Tibial artery (tissue), 4 donors: Measurements from ENCODE around the gene SPNS2.
A peak's percentile ranks its signal among the peaks of the same experiment; 100 is the strongest.

Experiments
- DNase-seq, 2 donors: peaks; one replicate each; pipeline ENCODE4 v3.0.0-alpha.2; 2019
- H3K27ac ChIP-seq, 2 donors: fragments of 200-600 bp; sonication (generic) in 1 of 2; 1 replicate in 1 of 2; 2 replicates in 1 of 2; pipeline ENCODE4 v1.5.1; 2018 to 2019; ENCODE audit warnings: mild to moderate bottlenecking in 1 of 2
- H3K27me3 ChIP-seq, 2 donors: fragments of 200-600 bp; sonication (generic) in 1 of 2; one replicate each; pipeline versions ENCODE4 v1.5.1 to v1.6.0; 2016 to 2019
- H3K36me3 ChIP-seq, 3 donors: fragments of 200-600 bp; sonication (generic) in 2 of 3; one replicate each; pipeline ENCODE4 v1.5.1; 2016 to 2019; ENCODE audit warnings: mild to moderate bottlenecking in 2 of 3
- H3K4me1 ChIP-seq, 4 donors: fragments of 200-600 bp; sonication (generic) in 2 of 4; 1 replicate in 3 of 4; 2 replicates in 1 of 4; pipeline ENCODE4 v1.5.1; 2016 to 2019
- H3K4me3 ChIP-seq, 2 donors: fragments of 200-600 bp; sonication (generic) in 1 of 2; 1 replicate in 1 of 2; 2 replicates in 1 of 2; pipeline ENCODE4 v1.5.1; 2018 to 2019; ENCODE audit warnings: mild to moderate bottlenecking in 2 of 2
- H3K9me3 ChIP-seq, 3 donors: fragments of 200-600 bp; sonication (generic) in 1 of 3; one replicate each; pipeline ENCODE4 v1.5.1; 2016 to 2019
- CTCF ChIP-seq, 2 experiments: fragments of 200-600 bp in 1 of 2; fragments of 450-650 bp in 1 of 2; IDR thresholded peaks; one replicate each; pipeline ENCODE4 v1.5.1; 2017 to 2019; ENCODE audit warnings: antibody characterized with exemption in 2 of 2, mild to moderate bottlenecking in 1 of 2, moderate library complexity in 1 of 2
- intact Hi-C: fragments of 100-400 bp; cut with DNase I; formaldehyde crosslinking; loops from one replicate; pipeline ENCODE4 v1.15.0; 2023; ENCODE audit warnings: low total_unique reads

SPNS2 gene

GRCh38 chr17:4507361-4508111 is 8.9 kb downstream of the SPNS2 start:
- Histone ChIP-seq H3K36me3 (no peaks in the 10 kb centered on the region), H3K9me3 (no peaks in the 10 kb centered on the region), H3K4me3 (no peak overlapping the region), H3K27me3 (peaks cover 0 to 10% of the 10 kb centered on the region in 2 donors), H3K4me1 (peaks cover 0 to 54% (median 31%) of the 10 kb centered on the region in 4 donors), H3K27ac (no peak overlapping the region)
- DNase-seq, result no peak
- TF ChIP-seq CTCF (IDR thresholded peaks at IDR 0.05), result no peak
- intact Hi-C loops, result no loop called here

- no peak overlapping the region for H3K4me3 ChIP-seq
- H3K36me3 ChIP-seq, result no peaks in the 10 kb centered on the region
- intact Hi-C loops, result no loop called here
- no peak for DNase-seq
- no peaks in the 10 kb centered on the region for H3K9me3 ChIP-seq
- H3K27me3 ChIP-seq, result peaks cover 0 to 3% of the 10 kb centered on the region in 2 donors
- peaks cover 0 to 57% (median 31%) of the 10 kb centered on the region in 4 donors for H3K4me1 ChIP-seq
- no peak for TF ChIP-seq CTCF (IDR thresholded peaks at IDR 0.05)
- H3K27ac ChIP-seq, result peak overlapping the region; percentile 74 to 75
Measured at GRCh38 chr17:4508207-4508606, 9.5 kb downstream of the SPNS2 start.

DNA sequence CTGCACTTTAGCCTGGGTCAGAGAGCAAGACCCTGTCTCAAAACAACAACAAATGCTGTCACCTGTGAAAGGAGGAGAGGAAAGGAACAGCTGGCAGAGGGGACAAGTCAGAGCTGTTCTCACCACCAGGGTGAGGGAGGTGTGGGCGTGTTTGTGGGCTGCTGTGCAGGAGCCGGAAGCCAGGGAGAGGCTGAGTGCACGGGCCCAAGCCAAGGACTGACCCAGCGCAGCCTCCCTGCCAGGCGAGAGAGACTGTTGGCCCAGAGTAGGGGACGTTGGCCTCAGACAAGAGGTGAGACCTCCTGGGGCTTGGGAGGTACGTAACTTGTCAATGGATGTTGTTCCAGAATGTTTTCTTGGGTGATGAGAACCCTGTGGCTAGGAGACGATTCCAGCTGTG is 10.7 kb downstream of the SPNS2 start:
- Histone ChIP-seq H3K9me3 (no peaks in the 10 kb centered on the region), H3K27me3 (no peaks in the 10 kb centered on the region), H3K27ac (peak overlapping the region; percentile 74 to 75), H3K36me3 (no peaks in the 10 kb centered on the region), H3K4me3 (no peak overlapping the region), H3K4me1 (peaks cover 0 to 69% (median 31%) of the 10 kb centered on the region in 4 donors)
- DNase-seq, result peak; percentile 45 to 83
- TF ChIP-seq CTCF (IDR thresholded peaks at IDR 0.05), result peak; percentile 12 to 17
- intact Hi-C loops, result no loop called here

DNA sequence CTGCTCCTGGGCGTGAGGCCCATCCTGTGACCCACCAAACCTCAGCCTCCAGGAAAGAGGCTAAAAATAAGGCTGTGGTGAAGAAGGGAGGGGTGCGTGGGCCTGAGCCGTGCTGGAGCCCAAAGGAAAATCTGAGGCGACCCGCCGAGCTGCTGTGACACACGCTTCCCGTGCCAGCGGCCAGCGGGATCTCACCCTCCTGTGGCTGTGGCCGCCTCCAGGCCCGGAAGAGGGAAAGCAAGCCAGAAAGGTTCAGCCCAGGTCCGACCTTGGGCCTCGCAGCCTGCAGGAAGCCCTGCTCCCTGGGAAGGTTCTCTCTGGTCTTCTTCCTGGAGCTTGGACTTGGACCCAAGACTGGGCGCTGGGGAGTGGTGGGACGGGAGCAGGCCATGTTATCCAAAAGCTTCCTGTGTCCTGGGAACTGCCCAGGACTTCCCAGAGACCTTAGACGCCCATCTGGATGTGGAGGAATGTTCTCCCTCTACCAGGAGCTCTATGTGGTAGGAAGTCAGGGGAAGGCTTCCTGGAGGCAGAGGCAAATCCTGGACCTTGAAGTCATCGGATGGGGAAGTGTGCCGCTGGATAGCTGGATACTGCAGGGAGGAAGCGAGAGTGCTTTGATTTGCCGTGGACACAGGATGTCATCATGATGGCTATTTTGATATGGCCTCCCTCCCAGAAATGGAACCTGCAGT is 11.4 kb downstream of the SPNS2 start:
- H3K4me1 ChIP-seq, result peaks cover 0 to 74% (median 31%) of the 10 kb centered on the region in 4 donors
- H3K36me3 ChIP-seq, result no peaks in the 10 kb centered on the region
- no peak overlapping the region for H3K4me3 ChIP-seq
- intact Hi-C loops, result no loop called here
- H3K9me3 ChIP-seq, result no peaks in the 10 kb centered on the region
- H3K27me3 ChIP-seq, result no peaks in the 10 kb centered on the region
- peak overlapping the region; percentile 74 to 75 for H3K27ac ChIP-seq
- DNase-seq, result peak; percentile 44 to 87
- no peak for TF ChIP-seq CTCF (IDR thresholded peaks at IDR 0.05)

GRCh38 chr17:4510618-4510941 is 11.9 kb downstream of the SPNS2 start:
- Histone ChIP-seq H3K4me1 (peaks cover 0 to 74% (median 31%) of the 10 kb centered on the region in 4 donors), H3K27ac (peak overlapping the region; percentile 74 to 75), H3K4me3 (no peak overlapping the region), H3K9me3 (no peaks in the 10 kb centered on the region), H3K36me3 (no peaks in the 10 kb centered on the region), H3K27me3 (no peaks in the 10 kb centered on the region)
- no peak for TF ChIP-seq CTCF (IDR thresholded peaks at IDR 0.05)
- intact Hi-C loops, result no loop called here
- DNase-seq, result no peak
